Measurements from ENCODE around the gene MED8. TPM values are rescaled to one million over a fixed set of nuclear protein-coding genes. Genes with fewer than 3 reads are reported as not detected.

Gene MED8
- total and polyA plus RNA-seq, 9 of the 15 experiments (the other 6 are each of a cell fraction or from before 2014, with no cell fraction given), result 23.0 to 120 (median 56.4) TPM

GRCh38 chr1:43358746-43359693 lies 30.6 kb downstream of the MED8 start, which contains the start of gene CDC20 (continued):
- 0 out of 2 replicates have a peak, but pooled peaks have one; percentile 21 for TF ChIP-seq CEBPZ (IDR thresholded peaks at IDR 0.05; ENCODE audit: borderline replicate concordance, low read depth, low read length)
- no peak for TF ChIP-seq HMGXB4 (CRISPR knock-in tag; IDR thresholded peaks at IDR 0.05)
- TF ChIP-seq MXI1 (IDR thresholded peaks at IDR 0.05; ENCODE audit: low read depth, low read length), result peak; percentile 84; the same call in 1 of the 2 replicates
- TF ChIP-seq ZKSCAN1 (IDR thresholded peaks at IDR 0.05; ENCODE audit: low read depth, low read length), result no peak
- no peak for TF ChIP-seq CHD1 (IDR thresholded peaks at IDR 0.05; ENCODE audit: low read length)
- TF ChIP-seq TRIM25 (IDR thresholded peaks at IDR 0.05; ENCODE audit: borderline replicate concordance), result no peak
- TF ChIP-seq TBP (optimal IDR thresholded peaks at IDR 0.05; ENCODE audit: low read depth, low read length), result peak; percentile 92
- no peak for TF ChIP-seq TAL1 (IDR thresholded peaks at IDR 0.05)
- no peak for TF ChIP-seq ZNF12 (CRISPR knock-in tag; IDR thresholded peaks at IDR 0.05)
- 0 out of 2 replicates have a peak, but pooled peaks have one; percentile 32 for TF ChIP-seq FOXP4 (CRISPR knock-in tag; IDR thresholded peaks at IDR 0.05; ENCODE audit: borderline replicate concordance)
- no peak for TF ChIP-seq RAD51 (IDR thresholded peaks at IDR 0.05; ENCODE audit: borderline replicate concordance, low read depth)
- no peak for TF ChIP-seq MCM3 (IDR thresholded peaks at IDR 0.05)
- no peak for TF ChIP-seq THRB (CRISPR knock-in tag; conservative IDR thresholded peaks at IDR 0.05)
- TF ChIP-seq ZNF551 (CRISPR knock-in tag; IDR thresholded peaks at IDR 0.05), result no peak
- no peak for TF ChIP-seq ZNF507 (tag; conservative IDR thresholded peaks at IDR 0.05)
